Caco-2 (cell line): Measurements from ENCODE around the gene RHOBTB1. TPM values are rescaled to one million over a fixed set of nuclear protein-coding genes. Genes with fewer than 3 reads are reported as not detected.

Source experiments
- BruUV-seq: library from RNA; stranded (reverse); fragments of 400-500 nt; replicated peaks from 2 replicates; lab custom pipeline; 2021; lab: Mats Ljungman, UMichigan
- CTCF ChIA-PET: fragments of 300-600 bp; sonication (Branson Sonifier 250); formaldehyde crosslinking; loops from one replicate; lab custom pipeline; 2022; ENCODE audit warnings: antibody characterized with exemption; lab: Charles Lee
- POLR2A ChIA-PET: fragments of 300-600 bp; sonication (Branson Sonifier 250); formaldehyde crosslinking; loops from one replicate; lab custom pipeline; 2022; ENCODE audit warnings: antibody characterized with exemption; lab: Charles Lee
- DNase-seq, 2 experiments: peaks; one replicate each; pipeline versions ENCODE4 v3.0.0 to v3.0.0-alpha.2; 2020 to 2022
- H3K27me3 ChIP-seq: replicated peaks from 2 replicates; pipeline ENCODE4 v1.6.0; 2011; ENCODE audit warnings: low read length; ENCODE audit not compliant: control insufficient read depth, insufficient read depth
- H3K36me3 ChIP-seq: 2 replicates; pipeline ENCODE4 v1.5.1; 2011; ENCODE audit warnings: low read length; ENCODE audit not compliant: control insufficient read depth, insufficient read depth
- H3K4me1 ChIP-seq: fragments of 250-450 bp; sonication (Bioruptor Pico); 2 replicates; pipeline ENCODE4 v1.5.1; 2020; ENCODE audit warnings: mild to moderate bottlenecking
- H3K4me3 ChIP-seq: 2 replicates; pipeline ENCODE4 v1.5.1; 2011; ENCODE audit warnings: low read depth, mild to moderate bottlenecking, control low read depth, low read length
- H3K9me3 ChIP-seq: fragments of 250-450 bp; sonication (Bioruptor Pico); 2 replicates; pipeline ENCODE4 v1.5.1; 2020; ENCODE audit warnings: mild to moderate bottlenecking, moderate library complexity
- H3K27ac Mint-ChIP-seq: one replicate; pipeline ENCODE4 v1.8.0; 2022; ENCODE audit warnings: mixed read lengths; ENCODE audit not compliant: unreplicated experiment
- H3K27me3 Mint-ChIP-seq: one replicate; pipeline ENCODE4 v1.8.0; 2022; ENCODE audit warnings: mixed read lengths; ENCODE audit not compliant: insufficient read depth, unreplicated experiment
- H3K36me3 Mint-ChIP-seq: one replicate; pipeline ENCODE4 v1.8.0; 2022; ENCODE audit warnings: mild to moderate bottlenecking, mixed read lengths; ENCODE audit not compliant: insufficient read depth, unreplicated experiment
- H3K4me1 Mint-ChIP-seq: one replicate; pipeline ENCODE4 v1.8.0; 2022; ENCODE audit warnings: low read depth, mixed read lengths; ENCODE audit not compliant: unreplicated experiment
- H3K4me3 Mint-ChIP-seq: one replicate; pipeline ENCODE4 v1.8.0; 2022; ENCODE audit warnings: mild to moderate bottlenecking, moderate library complexity, mixed read lengths; ENCODE audit not compliant: unreplicated experiment
- H3K9me3 Mint-ChIP-seq: one replicate; pipeline ENCODE4 v1.8.0; 2022; ENCODE audit warnings: mixed read lengths; ENCODE audit not compliant: unreplicated experiment
- intact Hi-C: fragments of 100-400 bp; cut with micrococcal nuclease; formaldehyde crosslinking; loops from one replicate; pipeline ENCODE4 v1.10.0; 2022; ENCODE audit not compliant: unreplicated experiment
- total RNA-seq: library from RNA; stranded (reverse); gene quantifications from 2 replicates; pipeline ENCODE4 v1.2.3, GENCODE V29; 2022
- TF ChIP-seq, protein P1 (sequence below), 2 experiments: fragments of 200-600 bp in 1 of 2; IDR thresholded peaks; 1 replicate in 1 of 2; 2 replicates in 1 of 2; pipeline versions ENCODE4 v1.5.1 to v1.8.0; 2011 to 2022; ENCODE audit warnings: antibody characterized with exemption in 1 of 2, control low read depth in 1 of 2, inconsistent platforms in 1 of 2, low read depth in 1 of 2, low read length in 1 of 2, mild to moderate bottlenecking in 1 of 2, moderate library complexity in 1 of 2; ENCODE audit not compliant: insufficient read depth in 1 of 2, severe bottlenecking in 1 of 2, unreplicated experiment in 1 of 2

Gene RHOBTB1
- total RNA-seq, 1 experiment from 2014 or later = 19.9 TPM

- no peak for DNase-seq
- peaks cover 5% of the 10 kb centered on the region; the same call in 1 of the 2 replicates for H3K4me1 ChIP-seq
- Mint-ChIP-seq H3K36me3 (no peaks in the 10 kb centered on the region), H3K4me3 (no peak overlapping the region), H3K27ac (no peak overlapping the region), H3K4me1 (peaks cover 6% of the 10 kb centered on the region), H3K9me3 (no peaks in the 10 kb centered on the region), H3K27me3 (peaks cover 14% of the 10 kb centered on the region)
- H3K9me3 ChIP-seq = no peaks in the 10 kb centered on the region
- intact Hi-C loops = no loop called here
- TF ChIP-seq, protein P1, sequence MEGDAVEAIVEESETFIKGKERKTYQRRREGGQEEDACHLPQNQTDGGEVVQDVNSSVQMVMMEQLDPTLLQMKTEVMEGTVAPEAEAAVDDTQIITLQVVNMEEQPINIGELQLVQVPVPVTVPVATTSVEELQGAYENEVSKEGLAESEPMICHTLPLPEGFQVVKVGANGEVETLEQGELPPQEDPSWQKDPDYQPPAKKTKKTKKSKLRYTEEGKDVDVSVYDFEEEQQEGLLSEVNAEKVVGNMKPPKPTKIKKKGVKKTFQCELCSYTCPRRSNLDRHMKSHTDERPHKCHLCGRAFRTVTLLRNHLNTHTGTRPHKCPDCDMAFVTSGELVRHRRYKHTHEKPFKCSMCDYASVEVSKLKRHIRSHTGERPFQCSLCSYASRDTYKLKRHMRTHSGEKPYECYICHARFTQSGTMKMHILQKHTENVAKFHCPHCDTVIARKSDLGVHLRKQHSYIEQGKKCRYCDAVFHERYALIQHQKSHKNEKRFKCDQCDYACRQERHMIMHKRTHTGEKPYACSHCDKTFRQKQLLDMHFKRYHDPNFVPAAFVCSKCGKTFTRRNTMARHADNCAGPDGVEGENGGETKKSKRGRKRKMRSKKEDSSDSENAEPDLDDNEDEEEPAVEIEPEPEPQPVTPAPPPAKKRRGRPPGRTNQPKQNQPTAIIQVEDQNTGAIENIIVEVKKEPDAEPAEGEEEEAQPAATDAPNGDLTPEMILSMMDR (IDR thresholded peaks at IDR 0.05; ENCODE audit: insufficient read depth in 1 of 2, low read depth in 1 of 2, low read length in 1 of 2, severe bottlenecking in 1 of 2, unreplicated experiment in 1 of 2) = no peak
- POLR2A ChIA-PET = no interaction called here
- CTCF ChIA-PET = no interaction called here
- no peaks in the 10 kb centered on the region for H3K36me3 ChIP-seq
- no peaks in the 10 kb centered on the region; the same call in 1 of the 2 replicates for H3K27me3 ChIP-seq
- H3K4me3 ChIP-seq = no peak overlapping the region
- BruUV-seq = no TSS peak
Observed at GRCh38 chr10:60951272-60951724, 7.3 kb upstream of the RHOBTB1 start.

- H3K9me3 Mint-ChIP-seq = no peaks in the 10 kb centered on the region
Observed at GRCh38 chr10:60950300-60950699, 6.3 kb upstream of the RHOBTB1 start.

GRCh38 chr10:60948851-60949250, 4.9 kb upstream of the RHOBTB1 start:
- Histone ChIP-seq H3K4me1 (no peaks in the 10 kb centered on the region), H3K4me3 (no peak overlapping the region), H3K27me3 (no peaks in the 10 kb centered on the region; the same call in 1 of the 2 replicates), H3K36me3 (no peaks in the 10 kb centered on the region), H3K9me3 (no peaks in the 10 kb centered on the region)
- H3K27ac Mint-ChIP-seq = no peak overlapping the region
- H3K27me3 Mint-ChIP-seq = peaks cover 19% of the 10 kb centered on the region
- CTCF ChIA-PET = interaction anchor here (1.4 kb wide), 1 partner anchor 132 kb away, joined by 7 read pairs; no protein-coding TSS in a partner anchor
- DNase-seq = no peak
- H3K36me3 Mint-ChIP-seq = no peaks in the 10 kb centered on the region
- no peaks in the 10 kb centered on the region for H3K9me3 Mint-ChIP-seq
- no peaks in the 10 kb centered on the region for H3K4me1 Mint-ChIP-seq
- no TSS peak for BruUV-seq
- POLR2A ChIA-PET = no interaction called here
- intact Hi-C loops = loop anchor here (10.0 kb wide), 1 partner anchor 336 kb away; no protein-coding TSS in a partner anchor
- H3K4me3 Mint-ChIP-seq = no peak overlapping the region
- TF ChIP-seq, protein P1 (IDR thresholded peaks at IDR 0.05; ENCODE audit: insufficient read depth in 1 of 2, low read depth in 1 of 2, low read length in 1 of 2, severe bottlenecking in 1 of 2, unreplicated experiment in 1 of 2) = no peak

More at GRCh38 chr10:60950300-60950699, 6.3 kb upstream of the RHOBTB1 start:
- BruUV-seq = no TSS peak
- intact Hi-C loops = no loop called here
- POLR2A ChIA-PET = no interaction called here
- no peak for DNase-seq
- Mint-ChIP-seq H3K36me3 (no peaks in the 10 kb centered on the region), H3K4me3 (no peak overlapping the region), H3K27me3 (peaks cover 17% of the 10 kb centered on the region), H3K4me1 (no peaks in the 10 kb centered on the region), H3K27ac (no peak overlapping the region)
- Histone ChIP-seq H3K4me3 (no peak overlapping the region), H3K27me3 (no peaks in the 10 kb centered on the region; the same call in 1 of the 2 replicates), H3K36me3 (no peaks in the 10 kb centered on the region), H3K9me3 (no peaks in the 10 kb centered on the region), H3K4me1 (no peaks in the 10 kb centered on the region)
- TF ChIP-seq, protein P1 (IDR thresholded peaks at IDR 0.05; ENCODE audit: insufficient read depth in 1 of 2, low read depth in 1 of 2, low read length in 1 of 2, severe bottlenecking in 1 of 2, unreplicated experiment in 1 of 2) = no peak
- CTCF ChIA-PET = no interaction called here
